ENCODE results near the gene FGF14. TPM values are rescaled to one million over a fixed set of nuclear protein-coding genes. Genes with fewer than 3 reads are reported as not detected.
"Not testable (repeated sequence)": the region's sequence is repeated elsewhere in the genome, so short reads cannot be mapped to it uniquely, and the experiment has no call there.

Gene FGF14
- total and polyA plus RNA-seq, 2 donors from 2014 or later: 0.47 to 3.3 TPM

DNA sequence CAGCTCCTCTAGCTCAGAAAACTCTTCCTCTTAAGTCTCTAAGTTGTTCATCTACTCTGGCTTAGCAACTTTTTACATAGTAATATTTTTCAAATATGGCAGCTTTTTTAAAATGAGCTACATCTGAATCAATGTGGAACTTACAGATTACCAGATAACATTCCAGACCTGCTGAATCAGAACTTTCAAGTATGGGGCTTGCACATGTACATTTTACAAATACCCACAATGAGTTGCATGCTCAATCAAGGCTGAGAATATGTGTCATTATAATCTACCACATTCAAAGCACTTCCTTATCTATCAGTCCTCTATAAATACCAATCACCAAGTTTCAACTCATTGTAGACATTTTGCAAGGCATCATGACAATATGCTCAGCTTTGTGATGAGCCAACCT, 383.1 kb downstream of the FGF14 start:
- Histone ChIP-seq H3K9ac (ENCODE audit: low read length in 3 of 3) (no peak overlapping the region), H3K36me3 (ENCODE audit: control insufficient read depth in 2 of 3, insufficient read depth in 3 of 3, low read length in 3 of 3) (no peaks in the 10 kb centered on the region), H3K27ac (ENCODE audit: low read depth in 2 of 2, low read length in 2 of 2) (no peak overlapping the region), H3K4me3 (ENCODE audit: low read length in 3 of 3) (no peak overlapping the region), H3K9me3 (ENCODE audit: control insufficient read depth in 2 of 3, insufficient read depth in 1 of 3, low read length in 3 of 3) (peaks cover 0 to 16% (median 0%) of the 10 kb centered on the region in 3 donors), H3K4me1 (ENCODE audit: control insufficient read depth in 2 of 3, insufficient read depth in 2 of 3, low read depth in 1 of 3, low read length in 3 of 3) (no peaks in the 10 kb centered on the region), H3K27me3 (ENCODE audit: control insufficient read depth, insufficient read depth, low read length) (no peaks in the 10 kb centered on the region)
- intact Hi-C loops (cut with DNase I): no loop called here
- TF ChIP-seq, protein P1, sequence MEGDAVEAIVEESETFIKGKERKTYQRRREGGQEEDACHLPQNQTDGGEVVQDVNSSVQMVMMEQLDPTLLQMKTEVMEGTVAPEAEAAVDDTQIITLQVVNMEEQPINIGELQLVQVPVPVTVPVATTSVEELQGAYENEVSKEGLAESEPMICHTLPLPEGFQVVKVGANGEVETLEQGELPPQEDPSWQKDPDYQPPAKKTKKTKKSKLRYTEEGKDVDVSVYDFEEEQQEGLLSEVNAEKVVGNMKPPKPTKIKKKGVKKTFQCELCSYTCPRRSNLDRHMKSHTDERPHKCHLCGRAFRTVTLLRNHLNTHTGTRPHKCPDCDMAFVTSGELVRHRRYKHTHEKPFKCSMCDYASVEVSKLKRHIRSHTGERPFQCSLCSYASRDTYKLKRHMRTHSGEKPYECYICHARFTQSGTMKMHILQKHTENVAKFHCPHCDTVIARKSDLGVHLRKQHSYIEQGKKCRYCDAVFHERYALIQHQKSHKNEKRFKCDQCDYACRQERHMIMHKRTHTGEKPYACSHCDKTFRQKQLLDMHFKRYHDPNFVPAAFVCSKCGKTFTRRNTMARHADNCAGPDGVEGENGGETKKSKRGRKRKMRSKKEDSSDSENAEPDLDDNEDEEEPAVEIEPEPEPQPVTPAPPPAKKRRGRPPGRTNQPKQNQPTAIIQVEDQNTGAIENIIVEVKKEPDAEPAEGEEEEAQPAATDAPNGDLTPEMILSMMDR (IDR thresholded peaks at IDR 0.05; ENCODE audit: borderline replicate concordance, extremely low read depth, insufficient read depth): no peak
- FAIRE-seq (no peak), DNase-seq (no peak)

DNA sequence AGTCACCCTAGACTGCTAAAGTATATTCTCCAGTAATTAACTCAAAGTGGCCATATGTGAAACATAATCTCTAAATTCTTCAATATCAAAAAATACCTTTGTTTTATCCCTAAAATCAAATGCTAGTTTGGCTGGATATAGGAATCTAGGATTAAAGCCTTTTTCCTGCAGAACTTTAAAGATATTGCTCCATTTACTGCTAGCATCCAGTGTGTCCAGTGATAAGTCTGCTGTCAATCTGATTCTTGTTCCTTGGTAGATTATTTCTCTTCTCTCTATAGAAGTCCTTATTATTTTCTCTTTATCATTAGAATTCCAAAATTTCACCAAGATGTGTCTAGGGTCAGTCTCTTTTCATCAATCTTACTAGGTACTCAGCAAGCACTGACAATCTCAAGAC, 384.6 kb downstream of the FGF14 start:
- H3K9me3 ChIP-seq (ENCODE audit: control insufficient read depth in 2 of 3, insufficient read depth in 1 of 3, low read length in 3 of 3): peaks cover 0 to 16% (median 0%) of the 10 kb centered on the region in 3 donors
- no peaks in the 10 kb centered on the region for H3K36me3 ChIP-seq (ENCODE audit: control insufficient read depth in 2 of 3, insufficient read depth in 3 of 3, low read length in 3 of 3)
- H3K27ac ChIP-seq (ENCODE audit: low read depth in 2 of 2, low read length in 2 of 2): no peak overlapping the region
- H3K9ac ChIP-seq (ENCODE audit: low read length in 3 of 3): no peak overlapping the region
- no peak for DNase-seq
- no peaks in the 10 kb centered on the region for H3K4me1 ChIP-seq (ENCODE audit: control insufficient read depth in 2 of 3, insufficient read depth in 2 of 3, low read depth in 1 of 3, low read length in 3 of 3)
- TF ChIP-seq, protein P1 (IDR thresholded peaks at IDR 0.05; ENCODE audit: borderline replicate concordance, extremely low read depth, insufficient read depth): no peak
- H3K4me3 ChIP-seq (ENCODE audit: low read length in 3 of 3): no peak overlapping the region
- no peak for FAIRE-seq
- intact Hi-C loops (cut with DNase I): no loop called here
- no peaks in the 10 kb centered on the region for H3K27me3 ChIP-seq (ENCODE audit: control insufficient read depth, insufficient read depth, low read length)

DNA sequence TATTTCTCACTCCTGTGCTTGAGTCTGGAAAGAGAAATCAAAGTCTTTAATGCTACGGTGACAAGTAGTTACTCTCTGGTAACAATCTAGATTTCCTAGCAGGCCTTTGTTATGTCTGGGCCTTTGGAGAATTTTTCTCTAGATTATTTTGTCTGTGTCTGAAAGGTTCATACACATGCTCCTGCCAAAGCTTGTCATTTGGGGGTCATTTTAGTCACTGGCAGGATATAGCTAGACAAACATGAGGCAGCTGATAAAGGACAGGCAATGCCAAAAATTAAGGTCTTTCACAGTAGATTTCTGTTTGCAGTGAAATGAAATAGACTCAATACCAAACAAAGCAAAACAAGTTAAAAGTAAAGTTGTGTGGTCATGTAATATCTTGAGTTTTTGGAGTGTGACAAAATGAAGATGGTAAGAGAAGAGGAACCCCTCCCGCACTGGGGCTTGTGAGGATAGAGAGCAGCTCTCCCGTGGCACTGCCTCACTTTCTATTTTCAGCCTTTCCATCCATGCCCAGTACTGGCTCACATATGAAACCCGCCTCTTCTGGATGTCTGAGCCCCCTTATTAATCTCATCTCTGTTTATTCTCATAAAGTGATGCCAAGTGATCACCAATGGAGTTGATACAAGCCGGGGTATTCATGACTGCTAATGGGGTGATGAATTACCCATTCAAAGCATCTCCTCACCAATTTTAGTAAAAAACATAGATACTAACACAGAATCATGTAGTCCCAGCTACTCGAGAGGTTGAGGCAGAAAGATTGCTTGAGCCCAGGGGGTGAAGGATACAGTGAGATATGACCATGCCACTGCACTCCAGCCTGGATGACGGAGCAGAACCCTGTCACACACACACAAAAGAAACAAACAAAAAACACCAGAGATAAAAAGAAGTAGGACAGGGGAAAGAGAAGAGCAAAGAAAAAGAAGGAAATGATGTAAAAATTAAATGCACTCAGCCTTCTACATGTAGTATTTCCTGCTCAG, 389.3 kb downstream of the FGF14 start:
- H3K9me3 ChIP-seq (ENCODE audit: control insufficient read depth in 2 of 3, insufficient read depth in 1 of 3, low read length in 3 of 3): peaks cover 0 to 9% (median 0%) of the 10 kb centered on the region in 3 donors
- no peak for FAIRE-seq
- no peak overlapping the region for H3K27ac ChIP-seq (ENCODE audit: low read depth in 2 of 2, low read length in 2 of 2)
- intact Hi-C loops (cut with DNase I): no loop called here
- H3K27me3 ChIP-seq (ENCODE audit: control insufficient read depth, insufficient read depth, low read length): no peaks in the 10 kb centered on the region
- no peak for DNase-seq
- TF ChIP-seq, protein P1 (IDR thresholded peaks at IDR 0.05; ENCODE audit: borderline replicate concordance, extremely low read depth, insufficient read depth): no peak
- no peaks in the 10 kb centered on the region for H3K36me3 ChIP-seq (ENCODE audit: control insufficient read depth in 2 of 3, insufficient read depth in 3 of 3, low read length in 3 of 3)
- no peak overlapping the region for H3K9ac ChIP-seq (ENCODE audit: low read length in 3 of 3)
- H3K4me3 ChIP-seq (ENCODE audit: low read length in 3 of 3): no peak overlapping the region
- no peaks in the 10 kb centered on the region for H3K4me1 ChIP-seq (ENCODE audit: control insufficient read depth in 2 of 3, insufficient read depth in 2 of 3, low read depth in 1 of 3, low read length in 3 of 3)

DNA sequence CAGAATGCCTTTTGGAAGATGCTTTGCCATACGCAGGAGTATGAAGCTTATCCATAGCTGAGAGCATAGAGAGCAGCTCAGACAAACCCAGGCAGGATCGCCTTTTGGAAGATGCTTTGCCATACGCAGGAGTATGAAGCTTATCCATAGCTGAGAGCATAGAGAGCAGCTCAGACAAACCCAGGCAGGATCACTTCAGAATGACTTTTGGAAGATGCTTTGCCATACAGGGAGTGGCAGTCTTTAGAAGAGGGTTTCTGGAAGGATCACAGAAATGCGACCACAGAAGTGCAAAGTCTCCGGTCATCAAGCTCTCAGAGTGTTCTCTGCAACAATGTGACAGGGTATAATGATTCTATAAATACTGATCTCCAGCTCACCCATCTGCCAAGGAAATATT, 390.4 kb downstream of the FGF14 start:
- H3K27me3 ChIP-seq (ENCODE audit: control insufficient read depth, insufficient read depth, low read length); H3K9ac ChIP-seq (ENCODE audit: low read length in 3 of 3); H3K4me3 ChIP-seq (ENCODE audit: low read length in 3 of 3); H3K9me3 ChIP-seq (ENCODE audit: control insufficient read depth in 2 of 3, insufficient read depth in 1 of 3, low read length in 3 of 3); H3K36me3 ChIP-seq (ENCODE audit: control insufficient read depth in 2 of 3, insufficient read depth in 3 of 3, low read length in 3 of 3); DNase-seq; intact Hi-C loops (cut with DNase I); H3K27ac ChIP-seq (ENCODE audit: low read depth in 2 of 2, low read length in 2 of 2); H3K4me1 ChIP-seq (ENCODE audit: control insufficient read depth in 2 of 3, insufficient read depth in 2 of 3, low read depth in 1 of 3, low read length in 3 of 3); FAIRE-seq: not testable (repeated sequence)

Measured in kidney (tissue), 14 donors.